Keratinocyte (primary cell): ENCODE results near the gene TXNDC5. TPM values are rescaled to one million over a fixed set of nuclear protein-coding genes. Genes with fewer than 3 reads are reported as not detected.

Experiments
- DNase-seq: peaks from one replicate; pipeline ENCODE4 v3.0.0-alpha.2; 2011; ENCODE audit warnings: low read depth, missing footprints, low spot score
- FAIRE-seq: peaks from 2 replicates; lab custom pipeline; 2011; peaks lifted over from hg19 to GRCh38; lab: Jason Lieb, UNC
- H2AFZ ChIP-seq: 2 replicates; pipeline ENCODE4 v1.6.0; 2012; ENCODE audit warnings: low read length, control low read depth, inconsistent platforms; ENCODE audit not compliant: control insufficient read depth
- H3K27ac ChIP-seq: 2 replicates; pipeline ENCODE4 v1.5.1; 2011; ENCODE audit warnings: low read length; ENCODE audit not compliant: control insufficient read depth, insufficient read depth
- H3K27me3 ChIP-seq: 3 replicates; pipeline ENCODE4 v1.6.0; 2011; ENCODE audit warnings: low read length; ENCODE audit not compliant: control insufficient read depth, insufficient read depth; ENCODE audit errors: extremely low read depth
- H3K36me3 ChIP-seq, 2 experiments: 2 replicates in 1 of 2; 3 replicates in 1 of 2; pipeline ENCODE4 v1.5.1; 2011; ENCODE audit warnings: low read length in 2 of 2, mild to moderate bottlenecking in 1 of 2; ENCODE audit not compliant: control insufficient read depth in 2 of 2, insufficient read depth in 2 of 2; ENCODE audit errors: extremely low read depth in 1 of 2
- H3K4me1 ChIP-seq: 3 replicates; pipeline ENCODE4 v1.5.1; 2011; ENCODE audit warnings: low read length; ENCODE audit not compliant: control insufficient read depth, insufficient read depth; ENCODE audit errors: extremely low read depth
- H3K4me2 ChIP-seq: 3 replicates; pipeline ENCODE4 v1.6.0; 2011; ENCODE audit warnings: low read depth, low read length; ENCODE audit not compliant: control insufficient read depth, insufficient read depth; ENCODE audit errors: extremely low read depth
- H3K4me3 ChIP-seq, 3 experiments: fragments of 200-600 bp in 1 of 3; sonication (generic) in 1 of 3; 2 replicates in 2 of 3; 3 replicates in 1 of 3; pipeline ENCODE4 v1.5.1; 2011 to 2016; ENCODE audit warnings: low read length in 3 of 3, mild to moderate bottlenecking in 3 of 3, control low read depth in 2 of 3, inconsistent platforms in 1 of 3, low read depth in 1 of 3, mixed read lengths in 1 of 3, mixed run types in 1 of 3, moderate library complexity in 1 of 3; ENCODE audit not compliant: control insufficient read depth in 2 of 3, insufficient read depth in 2 of 3; ENCODE audit errors: extremely low read depth in 1 of 3
- H3K79me2 ChIP-seq: 2 replicates; pipeline ENCODE4 v1.6.0; 2012; ENCODE audit warnings: low read length; ENCODE audit not compliant: control insufficient read depth, insufficient read depth
- H3K9ac ChIP-seq: 3 replicates; pipeline ENCODE4 v1.6.0; 2011; ENCODE audit warnings: low read length; ENCODE audit not compliant: control insufficient read depth, insufficient read depth; ENCODE audit errors: extremely low read depth
- H3K9me1 ChIP-seq: 3 replicates; pipeline ENCODE4 v1.6.0; 2011; ENCODE audit warnings: low read length; ENCODE audit not compliant: control insufficient read depth, insufficient read depth; ENCODE audit errors: extremely low read depth
- H3K9me3 ChIP-seq: 2 replicates; pipeline ENCODE4 v1.5.1; 2012; ENCODE audit warnings: low read depth, low read length; ENCODE audit not compliant: control insufficient read depth
- H4K20me1 ChIP-seq: 3 replicates; pipeline ENCODE4 v1.6.0; 2011; ENCODE audit warnings: low read length; ENCODE audit not compliant: control insufficient read depth, insufficient read depth; ENCODE audit errors: extremely low read depth
- EZH2 ChIP-seq: IDR thresholded peaks from one replicate; pipeline ENCODE4 v1.6.1; 2012; ENCODE audit warnings: inconsistent platforms, mild to moderate bottlenecking, low read length, moderate library complexity
- dilution Hi-C: fragments of 300-500 bp; cut with MboI; formaldehyde crosslinking; loops from one replicate; pipeline ENCODE4 v1.7.0; 2020; ENCODE audit warnings: low sequenced_read_pairs; ENCODE audit not compliant: extremely low pct_ligation_motif_present
- polyA plus RNA-seq, 5 experiments: library from polyadenylated mRNA; depleted of rRNA in 3 of 5; stranded (reverse) in 3 of 5; stranded (forward) in 1 of 5; unstranded in 1 of 5; fragments of >200 nt; gene quantifications; 1 replicate in 1 of 5; 2 replicates in 3 of 5; 3 replicates in 1 of 5; pipeline versions ENCODE4 v1.2.1 to v1.2.3, GENCODE V29; 2011 to 2012; ENCODE audit warnings: missing spikeins in 2 of 5, low read depth in 1 of 5, low replicate concordance in 1 of 5
- TF ChIP-seq, protein P1 (sequence below), 3 experiments: IDR thresholded peaks in 1 of 3; conservative IDR thresholded peaks in 1 of 3; optimal IDR thresholded peaks in 1 of 3; 2 replicates in 2 of 3; 3 replicates in 1 of 3; pipeline versions ENCODE3 to v1.5.1; 2011; ENCODE audit warnings: low read length in 3 of 3, mild to moderate bottlenecking in 3 of 3, moderate library complexity in 2 of 3, control low read depth in 1 of 3, inconsistent platforms in 1 of 3; ENCODE audit not compliant: insufficient read depth in 2 of 3; ENCODE audit errors: extremely low read depth in 1 of 3

The TXNDC5 gene
- polyA plus RNA-seq, 1 donor (not counting 4 experiments of a cell fraction or from before 2014, with no cell fraction given): 112 TPM

DNA sequence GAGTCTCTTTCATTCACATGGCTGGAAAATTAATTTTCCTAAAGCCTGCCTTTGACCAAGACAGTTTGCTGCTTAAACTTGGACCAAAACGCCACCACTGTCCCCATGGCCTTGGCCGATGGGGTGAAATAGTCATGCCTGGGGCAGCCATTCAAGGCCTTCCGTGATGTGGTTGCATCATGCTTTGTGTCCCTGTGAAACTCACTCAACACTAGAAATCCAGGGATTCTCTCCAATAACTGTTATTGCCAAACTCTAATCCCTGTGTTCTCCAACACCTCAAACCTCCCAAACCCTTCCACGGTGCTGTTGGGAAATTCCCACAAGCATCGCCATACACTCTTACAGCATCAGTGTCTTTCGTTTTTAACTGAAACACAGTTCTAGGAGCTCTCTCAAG lies 1.4 kb upstream of the TXNDC5 start:
- H3K4me3 ChIP-seq: no peak overlapping the region
- no peak overlapping the region for H3K27ac ChIP-seq
- H3K27me3 ChIP-seq: peaks cover 20% of the 10 kb centered on the region
- no peak for DNase-seq
- H4K20me1 ChIP-seq: no peaks in the 10 kb centered on the region
- H3K9ac ChIP-seq: no peak overlapping the region
- no peaks in the 10 kb centered on the region for H3K9me1 ChIP-seq
- peaks cover 11% of the 10 kb centered on the region for H3K4me1 ChIP-seq
- peaks cover 0 to 5% of the 10 kb centered on the region in 2 experiments for H3K36me3 ChIP-seq
- no peaks in the 10 kb centered on the region for H3K9me3 ChIP-seq
- H3K79me2 ChIP-seq: peaks cover 29% of the 10 kb centered on the region
- H3K4me2 ChIP-seq: no peak overlapping the region
- H2AFZ ChIP-seq: no peak overlapping the region
- TF ChIP-seq, protein P1, sequence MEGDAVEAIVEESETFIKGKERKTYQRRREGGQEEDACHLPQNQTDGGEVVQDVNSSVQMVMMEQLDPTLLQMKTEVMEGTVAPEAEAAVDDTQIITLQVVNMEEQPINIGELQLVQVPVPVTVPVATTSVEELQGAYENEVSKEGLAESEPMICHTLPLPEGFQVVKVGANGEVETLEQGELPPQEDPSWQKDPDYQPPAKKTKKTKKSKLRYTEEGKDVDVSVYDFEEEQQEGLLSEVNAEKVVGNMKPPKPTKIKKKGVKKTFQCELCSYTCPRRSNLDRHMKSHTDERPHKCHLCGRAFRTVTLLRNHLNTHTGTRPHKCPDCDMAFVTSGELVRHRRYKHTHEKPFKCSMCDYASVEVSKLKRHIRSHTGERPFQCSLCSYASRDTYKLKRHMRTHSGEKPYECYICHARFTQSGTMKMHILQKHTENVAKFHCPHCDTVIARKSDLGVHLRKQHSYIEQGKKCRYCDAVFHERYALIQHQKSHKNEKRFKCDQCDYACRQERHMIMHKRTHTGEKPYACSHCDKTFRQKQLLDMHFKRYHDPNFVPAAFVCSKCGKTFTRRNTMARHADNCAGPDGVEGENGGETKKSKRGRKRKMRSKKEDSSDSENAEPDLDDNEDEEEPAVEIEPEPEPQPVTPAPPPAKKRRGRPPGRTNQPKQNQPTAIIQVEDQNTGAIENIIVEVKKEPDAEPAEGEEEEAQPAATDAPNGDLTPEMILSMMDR (optimal IDR thresholded peaks at IDR 0.05 in 1 of 3, IDR thresholded peaks at IDR 0.05 in 1 of 3, conservative IDR thresholded peaks at IDR 0.05 in 1 of 3; ENCODE audit: extremely low read depth in 1 of 3, insufficient read depth in 2 of 3, low read length in 3 of 3): no peak
- no peak for TF ChIP-seq EZH2
- FAIRE-seq: no peak
- dilution Hi-C loops: no loop called here

DNA sequence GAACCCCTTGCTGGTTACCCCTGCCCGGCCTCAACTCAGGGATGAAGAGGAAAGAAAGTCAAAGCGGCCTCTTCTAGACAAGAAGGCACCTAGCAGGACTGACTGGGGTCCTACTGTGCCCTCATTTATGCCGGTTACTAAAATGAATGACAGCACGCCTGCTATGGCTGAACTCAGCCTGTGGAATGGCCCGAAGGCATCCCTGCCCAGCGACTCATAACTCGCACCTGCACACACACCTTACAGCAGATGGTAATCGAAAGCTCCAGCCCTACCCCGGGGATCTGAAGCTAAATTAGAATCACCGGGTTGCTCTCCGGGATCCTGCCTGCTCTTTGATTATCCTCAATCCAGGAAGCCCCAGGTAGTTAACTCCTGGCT lies 747 bp upstream of the TXNDC5 start:
- peaks cover 36% of the 10 kb centered on the region for H3K79me2 ChIP-seq
- FAIRE-seq (no peak), DNase-seq (peak; percentile 26)
- H3K4me2 ChIP-seq: peak overlapping the region; percentile 98
- H3K36me3 ChIP-seq: peaks cover 0 to 5% of the 10 kb centered on the region in 2 experiments
- peak overlapping the region; percentile 66 for H3K27ac ChIP-seq
- TF ChIP-seq, protein P1 (optimal IDR thresholded peaks at IDR 0.05 in 1 of 3, IDR thresholded peaks at IDR 0.05 in 1 of 3, conservative IDR thresholded peaks at IDR 0.05 in 1 of 3; ENCODE audit: extremely low read depth in 1 of 3, insufficient read depth in 2 of 3, low read length in 3 of 3): no peak
- TF ChIP-seq EZH2: no peak
- no peaks in the 10 kb centered on the region for H3K9me1 ChIP-seq
- peaks cover 20% of the 10 kb centered on the region for H3K27me3 ChIP-seq
- peak overlapping the region; percentile 54 to 73 (median 69) for H3K4me3 ChIP-seq
- H4K20me1 ChIP-seq: no peaks in the 10 kb centered on the region
- no peaks in the 10 kb centered on the region for H3K9me3 ChIP-seq
- peak overlapping the region; percentile 90 for H2AFZ ChIP-seq
- H3K4me1 ChIP-seq: peaks cover 11% of the 10 kb centered on the region
- H3K9ac ChIP-seq: peak overlapping the region; percentile 82
- dilution Hi-C loops: no loop called here
